GM12873 (cell line): ENCODE results near the gene CCDC175.

Experiments used
- CTCF ChIP-seq: IDR thresholded peaks from 2 replicates; pipeline ENCODE4 v1.5.1; 2012; ENCODE audit warnings: low read depth, mild to moderate bottlenecking, moderate library complexity, low read length, control low read depth; ENCODE audit not compliant: insufficient read depth; ENCODE audit errors: missing control alignments

Gene CCDC175

GRCh38 chr14:59474172-59474571, 102.4 kb downstream of the CCDC175 start:
- no peak for TF ChIP-seq CTCF

DNA sequence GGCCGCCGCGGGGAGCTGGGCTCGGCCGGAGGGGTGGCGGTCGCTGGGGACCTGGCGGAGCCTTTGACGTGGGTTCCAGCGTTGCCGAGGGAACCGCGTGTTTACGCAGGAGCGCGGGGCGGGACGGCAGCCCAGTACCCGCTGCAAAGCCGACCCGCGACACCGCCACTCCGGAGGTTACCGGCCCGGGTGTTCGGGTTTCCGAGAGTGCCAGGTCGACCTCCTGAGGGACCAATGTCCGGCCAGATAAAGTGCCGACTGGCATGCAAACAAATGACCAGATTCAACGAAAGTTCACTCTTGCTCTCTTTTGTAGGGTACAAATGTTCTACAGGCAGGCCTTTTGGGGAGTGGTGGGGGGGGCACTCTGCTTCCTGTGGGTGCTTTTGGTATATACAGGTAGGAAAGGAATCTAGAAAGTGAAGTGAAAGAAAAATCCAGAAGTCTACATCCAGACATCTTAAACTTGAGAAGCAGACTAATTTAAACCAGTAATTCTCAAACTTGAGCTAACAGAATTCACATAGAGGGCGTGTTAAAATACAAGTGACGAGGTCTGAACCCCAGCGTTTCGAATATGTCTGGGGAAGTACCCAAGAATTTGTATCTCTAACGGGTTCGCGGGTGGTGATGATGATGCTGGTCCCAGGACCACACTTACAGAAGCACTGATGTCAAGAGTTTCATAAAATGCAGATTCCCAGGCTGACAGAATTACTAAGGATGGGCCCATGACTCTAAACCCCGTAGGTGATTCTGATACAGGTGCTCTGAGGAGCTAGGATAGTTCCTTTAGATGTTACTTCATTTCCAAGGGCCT, 111.1 kb downstream of the CCDC175 start, which contains the start of gene GPR135:
TSS of gene GPR135 (minus strand) at position 65 of the 820 bp plus-strand sequence. CDS start 154 bp downstream, outside the sequence.
- no peak for TF ChIP-seq CTCF

GRCh38 chr14:59464486-59465315, 111.9 kb downstream of the CCDC175 start:
- TF ChIP-seq CTCF = no peak

- no peak for TF ChIP-seq CTCF
Observed at GRCh38 chr14:59463787-59464485, 112.7 kb downstream of the CCDC175 start.

DNA sequence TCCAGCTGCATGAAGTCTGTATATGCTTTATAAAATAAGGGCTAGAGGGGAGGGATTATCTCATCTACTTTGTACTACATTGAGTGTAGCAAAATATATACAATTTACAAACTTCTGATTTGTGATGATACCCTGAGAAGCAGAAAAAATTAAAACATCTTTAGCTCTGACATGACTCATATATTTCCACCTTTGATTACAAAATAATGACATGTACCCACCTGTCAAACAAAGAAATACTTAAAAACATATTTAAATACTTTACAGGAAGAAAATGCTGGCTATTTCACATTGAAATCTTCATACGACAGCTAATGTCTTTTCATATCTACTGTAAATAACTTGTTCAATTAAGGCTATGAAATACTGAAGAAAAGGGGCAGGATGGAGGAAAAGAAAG, 114.7 kb downstream of the CCDC175 start:
- TF ChIP-seq CTCF = no peak

DNA sequence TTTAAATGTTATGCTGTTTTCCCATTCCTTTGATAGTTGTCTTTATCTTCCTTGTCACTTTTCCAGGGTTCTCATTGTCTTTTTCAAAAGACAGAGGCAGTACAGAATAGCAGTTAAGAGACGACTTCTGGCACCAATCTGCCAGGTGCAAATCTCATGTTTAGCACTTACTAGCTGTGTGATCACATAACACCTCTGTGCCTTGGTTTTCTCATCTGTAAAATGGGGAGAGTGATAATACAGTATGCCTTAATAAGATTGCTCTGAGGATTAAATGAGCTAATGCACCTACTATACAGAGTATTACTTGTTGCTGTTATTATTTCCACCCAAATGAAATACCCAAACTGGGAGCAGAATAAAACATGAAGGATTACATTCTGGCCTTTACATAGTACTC, 116.2 kb downstream of the CCDC175 start:
- no peak for TF ChIP-seq CTCF
